GM13977 (cell line): ENCODE data around the gene KANSL2.
"Not testable (repeated sequence)": the region's sequence is repeated elsewhere in the genome, so short reads cannot be mapped to it uniquely, and the experiment has no call there.

Source experiments
- DNase-seq: peaks from one replicate; pipeline ENCODE4 v3.0.0; 2012; ENCODE audit warnings: low spot score
- CTCF ChIP-seq: IDR thresholded peaks from 2 replicates; pipeline ENCODE4 v1.5.1; 2012; ENCODE audit warnings: mild to moderate bottlenecking, control low read depth; ENCODE audit not compliant: insufficient read depth; ENCODE audit errors: extremely low read depth, missing control alignments
- in situ Hi-C: fragments of 300-500 bp; cut with MboI; formaldehyde crosslinking; loops from one replicate; pipeline ENCODE4 v1.12.0; 2022; ENCODE audit warnings: low sequenced_read_pairs, low pct_unique_long_range_greater_than_20kb, mixed read lengths, inconsistent platforms; ENCODE audit not compliant: unreplicated experiment

Gene KANSL2

GRCh38 chr12:48671231-48671856 lies 10.7 kb downstream of the KANSL2 start:
- in situ Hi-C loops, result no loop called here
- DNase-seq, result no peak
- no peak for TF ChIP-seq CTCF

GRCh38 chr12:48668996-48669395 lies 13.0 kb downstream of the KANSL2 start:
- no peak for TF ChIP-seq CTCF

GRCh38 chr12:48659863-48660262 lies 22.2 kb downstream of the KANSL2 start:
- DNase-seq, result no peak
- TF ChIP-seq CTCF, result no peak
- in situ Hi-C loops, result no loop called here

More at GRCh38 chr12:48668996-48669395, 13.0 kb downstream of the KANSL2 start:
- in situ Hi-C loops, result no loop called here
- no peak for DNase-seq

DNA sequence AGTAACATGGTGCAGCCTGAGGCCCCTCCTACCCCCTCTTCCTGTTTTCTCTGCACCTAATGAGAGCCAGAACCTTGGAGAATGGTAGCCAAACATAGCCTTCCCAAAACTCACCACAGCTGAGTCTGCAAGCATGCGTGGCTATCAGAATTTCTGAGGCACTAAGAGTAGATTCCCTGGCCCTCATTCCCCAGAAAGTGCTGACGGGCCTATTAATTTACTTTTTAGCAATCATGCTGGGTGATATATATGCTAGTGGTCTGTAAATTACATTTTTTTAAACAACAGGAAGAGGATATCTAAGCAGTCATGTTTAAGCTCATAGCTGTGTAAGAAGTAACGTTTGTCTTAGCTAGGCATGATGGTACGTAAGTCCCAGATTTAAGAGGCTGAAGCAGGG lies 30.4 kb downstream of the KANSL2 start:
- in situ Hi-C loops, result no loop called here

GRCh38 chr12:48645354-48645753 lies 36.7 kb downstream of the KANSL2 start:
- DNase-seq, in situ Hi-C loops: not testable (repeated sequence)

More for the DNA sequence above, 30.4 kb downstream of the KANSL2 start:
- DNase-seq, result no peak
- no peak for TF ChIP-seq CTCF

DNA sequence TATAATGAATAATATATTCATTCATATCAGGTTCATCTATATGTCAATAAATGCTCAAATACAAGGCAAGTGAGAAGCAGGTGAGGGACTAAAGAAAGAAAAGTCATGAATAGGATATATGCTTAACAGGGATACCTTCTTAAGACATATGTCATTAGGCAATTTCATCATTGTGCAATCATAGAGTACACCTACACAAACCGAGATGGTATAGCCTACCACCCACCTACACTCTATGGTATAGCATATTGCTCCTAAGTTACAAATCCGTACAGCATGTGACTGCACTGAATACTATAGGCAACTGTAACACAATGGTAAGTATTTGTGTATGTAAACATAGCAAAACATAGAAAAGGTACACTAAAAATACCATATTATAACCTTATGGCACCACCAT lies 39.0 kb downstream of the KANSL2 start:
- no peak for TF ChIP-seq CTCF
- DNase-seq, result no peak
- in situ Hi-C loops, result no loop called here

GRCh38 chr12:48641752-48642555 lies 40.1 kb downstream of the KANSL2 start:
- in situ Hi-C loops, DNase-seq: not testable (repeated sequence)
